ENCODE measurements around the gene MCTP1. TPM values are rescaled to one million over a fixed set of nuclear protein-coding genes. Genes with fewer than 3 reads are reported as not detected.

MCTP1 gene
- total and polyA plus RNA-seq, 2 of the 8 experiments (the other 6 are each of a cell fraction or from before 2014, with no cell fraction given): 0.56 to 3.4 TPM

GRCh38 chr5:94776167-94776566 lies 508.7 kb downstream of the MCTP1 start:
- H3K4me3 ChIP-seq (ENCODE audit: extremely low read depth in 1 of 4, insufficient read depth in 2 of 4, low read depth in 3 of 4, low read length in 4 of 4): no peak overlapping the region
- no peak overlapping the region for H3K23ac ChIP-seq (ENCODE audit: insufficient read length)
- no peak for FAIRE-seq
- H2BK12ac ChIP-seq (ENCODE audit: low read depth, low read length): no peak overlapping the region
- H3K27ac ChIP-seq (ENCODE audit: low read depth, low read length): no peak overlapping the region
- H3K9me3 ChIP-seq (ENCODE audit: insufficient read depth in 2 of 2, low read depth in 1 of 2, low read length in 1 of 2): no peaks in the 10 kb centered on the region
- H3K4me2 ChIP-seq (ENCODE audit: insufficient read depth in 1 of 2, low read depth in 2 of 2, low read length in 2 of 2): no peak overlapping the region
- POLR2A ChIA-PET (ENCODE audit: partially characterized antibody): no interaction called here
- H3K23me2 ChIP-seq (ENCODE audit: low read depth, low read length): no peaks in the 10 kb centered on the region
- H2BK15ac ChIP-seq (ENCODE audit: low read length): no peak overlapping the region
- H3K14ac ChIP-seq (ENCODE audit: insufficient read length): no peak overlapping the region
- no peaks in the 10 kb centered on the region for H3K4me1 ChIP-seq (replicated peaks in 1 of 4; ENCODE audit: control insufficient read depth in 3 of 4, insufficient read depth in 4 of 4, low read length in 3 of 4)
- no peaks in the 10 kb centered on the region for H4K20me1 ChIP-seq (replicated peaks in 1 of 2; ENCODE audit: control insufficient read depth in 1 of 2, insufficient read depth in 2 of 2, low read length in 2 of 2)
- H3K18ac ChIP-seq (ENCODE audit: extremely low read depth, low read length): no peak overlapping the region
- CTCF ChIA-PET (ENCODE audit: partially characterized antibody): interaction anchor here (0.7 to 1.4 kb wide), 2 partner anchors 35 to 38 kb away, joined by 3 read pairs; no protein-coding TSS in a partner anchor
- H3K79me1 ChIP-seq (ENCODE audit: low read depth, low read length): no peaks in the 10 kb centered on the region
- no peak overlapping the region for H2AK5ac ChIP-seq (ENCODE audit: low read depth, low read length)
- H3K9ac ChIP-seq (replicated peaks in 1 of 4; ENCODE audit: extremely low read depth in 1 of 4, low read depth in 3 of 4, low read length in 3 of 4): no peak overlapping the region
- no peaks in the 10 kb centered on the region for H3K27me3 ChIP-seq (replicated peaks in 1 of 4; ENCODE audit: control insufficient read depth in 3 of 4, extremely low read depth in 1 of 4, insufficient read depth in 3 of 4, low read length in 3 of 4)
- H2BK20ac ChIP-seq (ENCODE audit: low read length): no peak overlapping the region
- no peaks in the 10 kb centered on the region for H3K79me2 ChIP-seq (ENCODE audit: control insufficient read depth in 1 of 2, insufficient read depth in 2 of 2, low read length in 2 of 2)
- no peak overlapping the region for H2BK120ac ChIP-seq (replicated peaks; ENCODE audit: low read depth, low read length)
- H4K8ac ChIP-seq (ENCODE audit: extremely low read depth, insufficient read depth, low read length): no peak overlapping the region
- H3K36me3 ChIP-seq (ENCODE audit: control insufficient read depth in 2 of 4, insufficient read depth in 4 of 4, low read length in 3 of 4): no peaks in the 10 kb centered on the region
- H2AFZ ChIP-seq (ENCODE audit: low read length): no peak overlapping the region
- no peak overlapping the region for H3K4ac ChIP-seq (replicated peaks; ENCODE audit: insufficient read length, low read depth, low read length)
- H4K91ac ChIP-seq (replicated peaks; ENCODE audit: insufficient read length, low read length): no peak overlapping the region
- DNase-seq (ENCODE audit: low read depth in 1 of 2, low spot score in 2 of 2): no peak
- no peak overlapping the region for H3K56ac ChIP-seq (replicated peaks; ENCODE audit: insufficient read length, low read depth, low read length)
- 76% methylated on average over 5 of the region's 5 CpGs; no CpG with 5 or more reads in 1 of the 2 experiments for WGBS, 2 experiments (ENCODE audit: extremely low coverage in 1 of 2, insufficient coverage in 1 of 2, insufficient read length in 1 of 2, insufficient replicate concordance in 2 of 2, low coverage in 1 of 2, low lambda C conversion rate in 2 of 2, missing lambda C conversion rate in 1 of 2)
- H4K5ac ChIP-seq (ENCODE audit: insufficient read length, low read depth, low read length): no peak overlapping the region
- no peak overlapping the region for H2BK5ac ChIP-seq (ENCODE audit: low read depth, low read length)
- no peak for TF ChIP-seq RBBP5 (IDR thresholded peaks at IDR 0.05; ENCODE audit: borderline replicate concordance, low read depth, low read length)
- TF ChIP-seq CHD1 (IDR thresholded peaks at IDR 0.05; ENCODE audit: low read depth, low read length): no peak
- TF ChIP-seq TAF1 (IDR thresholded peaks at IDR 0.05; ENCODE audit: low read depth, low read length): no peak
- TF ChIP-seq KDM5A (IDR thresholded peaks at IDR 0.05; ENCODE audit: low read length): no peak
- no peak for TF ChIP-seq YY1 (IDR thresholded peaks at IDR 0.05; ENCODE audit: low read depth, low read length)
- TF ChIP-seq TCF12 (IDR thresholded peaks at IDR 0.05; ENCODE audit: low read depth, low read length): no peak
- no peak for TF ChIP-seq ATF2 (IDR thresholded peaks at IDR 0.05; ENCODE audit: low read length)
- TF ChIP-seq SUZ12 (IDR thresholded peaks at IDR 0.05; ENCODE audit: low read length): no peak
- TF ChIP-seq SIX5 (IDR thresholded peaks at IDR 0.05; ENCODE audit: low read depth, low read length): no peak
- TF ChIP-seq RNF2 (IDR thresholded peaks at IDR 0.05; ENCODE audit: borderline replicate concordance, low read depth, low read length, missing control alignments, poor library complexity, severe bottlenecking): no peak
- TF ChIP-seq HDAC6 (IDR thresholded peaks at IDR 0.05; ENCODE audit: low read depth, low read length): no peak
- TF ChIP-seq HDAC2 (IDR thresholded peaks at IDR 0.05; ENCODE audit: borderline replicate concordance in 1 of 2, low read depth in 2 of 2, low read length in 2 of 2): no peak
- TF ChIP-seq SP1 (IDR thresholded peaks at IDR 0.05; ENCODE audit: low read depth, low read length): no peak

Data from H1 (cell line).